ENCODE results near the gene TMEM240.

The TMEM240 gene

DNA sequence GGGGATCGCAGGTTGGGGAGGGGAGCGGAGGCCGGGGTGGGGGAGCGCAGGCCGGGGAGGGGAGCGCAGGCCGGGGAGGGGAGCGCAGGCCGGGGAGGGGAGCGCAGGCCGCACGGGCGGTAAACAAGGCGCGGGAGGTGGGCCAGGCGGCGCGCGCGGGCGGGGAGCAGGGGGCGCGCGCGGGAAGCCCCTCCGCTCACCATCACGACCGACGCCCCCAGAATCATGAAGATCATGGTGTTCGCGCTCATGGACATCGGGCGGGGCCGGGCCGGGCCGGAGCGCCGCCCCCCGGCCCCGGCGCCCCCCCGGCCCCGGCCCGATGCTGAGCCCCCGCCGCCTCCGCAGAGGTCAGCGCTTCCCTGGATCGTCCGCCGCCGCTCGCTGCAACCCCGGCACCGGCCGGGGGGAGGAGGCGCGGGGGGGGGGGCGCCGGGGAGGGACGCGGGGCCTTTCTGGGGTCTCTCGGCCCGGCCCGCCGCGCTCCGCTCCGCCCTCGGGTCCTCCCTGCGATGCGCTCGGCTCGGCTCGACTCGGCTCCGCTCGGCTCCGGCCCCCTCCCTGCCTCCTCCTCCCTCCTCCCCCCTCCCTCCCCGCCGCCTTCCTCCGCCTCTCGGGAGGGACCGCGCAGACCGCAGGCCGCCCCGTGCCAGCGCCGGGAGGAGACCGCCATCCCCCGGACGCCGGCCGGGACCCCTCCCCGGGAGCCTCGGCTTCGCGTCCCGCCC, at the start of gene TMEM240:
TMEM240 (minus strand) TSS at position 535 of the 728 bp plus-strand sequence; CDS start at position 257, 278 bp downstream.
- no peak for TF ChIP-seq CTCF (IDR thresholded peaks at IDR 0.05; ENCODE audit: low read depth, low read length)
- peak; percentile 45 for DNase-seq (ENCODE audit: extremely low read depth, low read depth)

- TF ChIP-seq CTCF (IDR thresholded peaks at IDR 0.05; ENCODE audit: low read depth, low read length) = no peak
- DNase-seq (ENCODE audit: extremely low read depth, low read depth) = no peak
These were observed 43.1 kb upstream of the TMEM240 start for GRCh38 chr1:1583347-1584010.

- no peak for DNase-seq (ENCODE audit: extremely low read depth, low read depth)
- TF ChIP-seq CTCF (IDR thresholded peaks at IDR 0.05; ENCODE audit: low read depth, low read length) = no peak
These were observed 42.3 kb upstream of the TMEM240 start for GRCh38 chr1:1582585-1583346.

GRCh38 chr1:1578371-1578940, 38.0 kb upstream of the TMEM240 start:
- no peak for DNase-seq (ENCODE audit: extremely low read depth, low read depth)
- TF ChIP-seq CTCF (IDR thresholded peaks at IDR 0.05; ENCODE audit: low read depth, low read length) = no peak

DNA sequence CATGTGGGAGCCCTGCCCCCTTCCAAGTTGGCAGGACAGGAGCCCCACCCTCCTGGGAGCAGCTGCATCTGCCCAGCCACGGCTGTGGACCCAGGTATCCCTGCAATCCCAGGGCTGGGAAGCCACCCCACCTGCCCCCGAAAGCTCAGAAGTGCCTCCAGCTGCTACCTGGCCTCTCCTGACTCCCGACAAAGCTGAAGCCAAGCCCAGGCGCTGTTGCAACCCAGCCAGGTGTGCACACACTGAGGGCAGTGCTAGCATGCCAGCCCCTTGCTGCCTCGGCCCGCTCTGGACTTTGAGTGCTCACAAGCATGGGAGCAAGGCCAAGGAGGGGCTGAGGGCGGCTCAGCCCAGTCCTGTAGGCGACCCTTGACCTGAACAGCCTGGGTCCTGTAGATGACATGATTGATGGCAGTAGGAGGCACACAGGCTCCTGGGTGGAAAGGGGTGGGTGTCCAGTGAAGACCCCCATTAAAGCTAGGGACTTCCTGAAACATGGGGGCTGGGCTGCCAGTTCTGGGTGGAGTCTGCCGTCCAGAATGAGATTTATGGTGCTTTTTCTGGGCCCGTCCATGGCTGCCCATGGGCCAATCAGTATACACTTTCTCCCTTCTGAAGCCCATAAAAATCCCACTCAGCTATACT, 37.1 kb upstream of the TMEM240 start:
- TF ChIP-seq CTCF (IDR thresholded peaks at IDR 0.05; ENCODE audit: low read depth, low read length) = no peak
- DNase-seq (ENCODE audit: extremely low read depth, low read depth) = no peak

GRCh38 chr1:1574721-1575537, 34.5 kb upstream of the TMEM240 start, which contains the start of gene SSU72:
Gene SSU72 (minus strand): TSS chr1:1574863. CDS start chr1:1574557, 306 bp downstream.
- peak; percentile 79 for DNase-seq (ENCODE audit: extremely low read depth, low read depth)
- no peak for TF ChIP-seq CTCF (IDR thresholded peaks at IDR 0.05; ENCODE audit: low read depth, low read length)

Measured in AG09319 (cell line).